GM19025 (cell line): ENCODE measurements around the gene TMC7.
A peak's percentile ranks its signal among the peaks of the same experiment; 100 is the strongest.

Experiments
- ATAC-seq: cut with Tn5 transposase; IDR thresholded peaks from one replicate; pipeline ENCODE4 v1.9.1; 2021; ENCODE audit warnings: mild to moderate bottlenecking, low read depth, moderate library complexity; ENCODE audit not compliant: unreplicated experiment

The TMC7 gene

DNA sequence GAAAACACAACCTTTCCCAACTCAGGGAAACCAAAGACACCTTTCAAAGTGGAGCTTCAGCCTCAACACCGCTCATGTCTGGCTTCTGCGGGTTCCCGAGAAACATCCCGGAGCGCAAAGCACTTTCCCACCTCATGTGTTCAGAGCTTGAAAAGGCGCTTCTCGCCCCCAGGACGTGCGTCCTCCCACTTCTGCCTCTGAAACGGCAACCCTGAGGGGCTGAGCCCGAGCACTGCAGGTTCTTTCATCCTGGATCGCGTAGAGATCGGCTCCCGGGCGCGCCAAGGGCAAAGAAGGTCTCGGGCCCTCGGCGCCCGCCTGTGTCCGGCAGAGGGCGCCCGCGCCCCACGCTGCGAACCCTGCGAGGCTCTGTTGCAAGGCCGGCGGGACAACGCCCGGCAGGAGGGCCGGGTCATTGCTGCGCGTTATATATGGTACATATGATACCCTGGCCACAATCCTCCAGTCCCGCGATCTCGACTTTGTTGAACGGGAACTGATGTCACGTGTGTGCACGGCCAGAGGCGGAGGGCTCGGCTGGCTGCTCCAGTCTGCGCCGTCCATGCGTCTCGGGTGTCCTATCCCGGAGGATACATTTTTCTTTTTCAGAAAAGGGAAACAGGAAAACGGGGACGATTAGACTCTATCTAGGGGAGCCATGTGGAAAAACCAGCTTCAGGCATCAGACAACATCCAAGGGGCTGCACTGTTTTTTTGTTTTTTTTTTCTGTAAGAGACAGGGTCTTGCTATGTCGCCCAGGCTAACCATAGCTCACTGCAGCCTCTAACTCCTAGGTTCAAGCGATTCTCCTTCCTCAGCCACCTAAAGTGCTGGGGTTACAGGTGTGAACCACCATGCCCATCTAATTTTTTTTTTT, 102.8 kb downstream of the TMC7 start:
- ATAC-seq, result peak; percentile 72

DNA sequence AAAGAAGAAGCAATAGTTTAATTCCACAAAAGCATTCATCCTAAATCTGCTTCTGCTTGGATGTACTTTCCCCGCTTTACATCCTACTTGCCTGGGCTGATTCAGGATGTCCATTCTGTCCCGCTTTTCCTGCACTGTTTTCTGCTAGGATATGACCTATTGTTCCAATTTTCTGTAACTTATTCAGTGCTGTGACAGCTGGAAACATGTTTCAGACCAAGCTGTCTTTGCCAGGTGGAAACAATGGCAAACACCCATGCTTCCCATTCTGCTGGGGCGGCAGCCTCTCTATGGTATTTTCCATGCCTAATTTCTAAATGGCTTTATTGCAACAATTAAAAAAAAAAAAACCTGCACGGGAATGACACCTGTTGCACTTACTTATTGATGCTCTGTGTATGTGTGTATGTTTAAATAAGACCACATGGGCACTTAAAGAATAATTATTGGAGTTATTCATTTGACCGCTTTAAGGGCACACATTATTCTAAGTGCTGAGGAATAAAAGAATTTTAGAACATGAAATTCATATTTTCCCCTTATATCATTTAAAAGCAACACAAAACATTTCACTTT, 104.7 kb downstream of the TMC7 start:
- no peak for ATAC-seq

DNA sequence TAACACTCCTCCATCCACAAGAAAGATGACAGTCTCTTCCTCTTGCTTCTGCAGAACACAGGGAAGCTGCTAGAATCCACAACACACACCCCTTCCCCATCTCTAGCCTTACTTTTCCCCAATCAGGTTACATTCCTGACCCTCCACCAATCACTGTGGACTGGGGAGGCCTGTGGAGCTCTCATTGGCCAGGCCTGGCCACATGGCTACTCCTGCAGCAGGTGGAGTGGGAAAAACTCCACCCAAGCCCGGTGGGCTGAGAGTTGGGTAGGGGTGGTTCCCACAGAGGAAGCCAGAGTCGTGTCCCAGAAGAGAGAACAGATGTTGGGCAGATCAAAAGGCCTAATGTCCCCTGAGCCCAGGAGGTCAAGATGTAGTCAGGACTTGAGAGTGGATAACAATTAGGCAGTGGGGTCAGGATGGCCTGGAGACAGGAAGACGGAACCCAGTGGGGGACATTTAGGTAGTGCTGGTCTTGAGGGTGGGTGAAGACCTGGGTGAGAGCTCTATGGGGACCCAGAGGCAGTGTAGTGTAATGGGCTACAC, 105.7 kb downstream of the TMC7 start:
- no peak for ATAC-seq

DNA sequence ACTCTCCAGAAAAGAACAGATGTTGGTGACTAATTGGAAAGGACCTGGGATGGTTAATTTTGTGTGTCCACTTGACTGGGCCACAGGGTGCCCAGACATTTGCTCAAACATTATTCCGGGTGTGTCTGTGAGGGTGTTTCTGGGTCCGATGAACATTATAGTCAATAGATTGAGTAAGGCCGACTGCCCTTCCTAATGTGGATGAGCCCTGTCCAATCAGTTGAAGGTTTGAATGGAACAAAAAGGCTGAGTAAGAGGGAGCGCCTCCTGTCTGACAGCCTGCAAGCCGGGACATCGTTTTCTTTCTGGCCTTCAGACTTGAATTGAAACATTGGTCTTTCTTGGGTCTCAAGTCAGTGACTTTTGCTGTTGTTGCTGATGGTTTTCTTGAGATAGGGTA, 107.2 kb downstream of the TMC7 start:
- no peak for ATAC-seq

DNA sequence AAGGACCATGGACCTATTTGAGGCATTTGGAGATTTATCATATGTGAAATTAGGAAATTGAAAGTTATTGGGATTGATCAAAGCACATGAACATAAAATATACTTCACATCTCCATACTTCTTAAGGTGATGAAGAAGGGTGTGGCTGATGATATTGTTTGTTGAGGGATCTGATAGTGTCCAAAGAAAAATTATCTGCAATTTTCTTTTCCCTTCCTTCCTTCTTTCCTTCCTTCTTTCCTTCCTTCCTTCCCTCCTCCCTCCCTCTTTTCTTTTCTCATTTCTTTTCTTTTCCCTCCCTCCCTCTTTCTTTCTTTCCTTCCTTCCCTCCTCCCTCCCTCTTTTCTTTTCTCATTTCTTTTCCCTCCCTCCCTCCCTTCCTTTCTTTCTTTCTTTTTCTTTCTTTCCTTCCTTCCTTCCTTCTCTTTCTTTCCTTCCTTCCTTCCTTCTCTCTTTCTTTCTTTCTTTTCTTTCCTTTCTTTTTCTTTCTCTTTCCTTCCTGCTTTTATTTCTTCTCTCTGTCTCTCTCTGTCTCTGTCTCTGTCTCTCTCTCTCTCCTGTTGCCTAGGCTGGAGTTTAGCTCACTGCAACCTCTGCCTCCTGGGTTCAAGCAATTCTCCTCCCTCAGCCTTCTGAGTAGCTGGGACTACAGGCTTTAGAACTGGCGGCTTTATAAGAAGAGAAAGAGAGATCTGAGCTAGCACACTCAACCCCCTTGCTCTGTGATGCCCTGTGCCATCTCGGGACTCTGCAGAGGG, 109.1 kb downstream of the TMC7 start:
- ATAC-seq, result no peak

DNA sequence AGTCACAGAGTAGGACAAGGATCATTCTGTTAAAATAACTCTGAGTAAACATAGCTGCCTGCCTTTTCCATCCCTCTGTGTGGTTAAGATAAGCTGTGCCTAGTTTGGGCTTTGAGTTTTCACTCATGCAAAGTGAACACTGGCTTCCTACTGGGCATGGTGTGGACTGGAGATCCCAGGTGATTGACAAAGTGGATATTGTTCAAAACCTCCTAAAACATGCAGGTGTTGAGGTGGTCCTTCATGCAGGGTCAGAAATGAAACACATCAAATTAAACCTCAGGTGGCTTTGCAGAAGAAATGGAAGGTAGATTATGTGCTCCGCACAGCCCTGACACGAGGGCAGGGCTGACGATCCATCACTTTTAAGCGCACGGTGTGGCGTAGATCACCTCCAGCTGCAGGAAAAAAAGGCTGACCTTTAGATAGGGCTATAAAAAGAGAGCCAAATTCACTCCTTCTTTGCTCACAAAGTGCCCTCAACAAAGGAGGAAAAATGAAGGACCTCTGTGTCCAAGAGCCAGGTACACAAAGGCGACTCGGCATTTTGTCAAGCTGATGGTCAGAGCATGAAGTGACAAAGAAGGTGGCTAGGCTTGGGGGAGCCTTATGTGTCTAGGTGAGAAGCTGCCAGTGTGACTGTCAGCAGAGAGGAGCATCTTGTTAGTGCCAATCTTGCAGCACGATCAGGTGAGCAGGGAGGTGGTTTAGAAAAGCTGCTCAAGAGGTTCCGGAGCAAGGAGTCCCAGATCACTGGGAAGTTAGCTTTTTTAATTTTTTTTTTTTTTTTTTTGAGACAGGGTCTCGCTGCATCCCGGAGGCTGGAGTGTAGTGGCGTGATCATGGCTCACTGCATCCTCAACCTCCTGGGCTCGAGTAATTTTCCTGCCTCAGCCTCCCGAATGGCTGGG, 110.2 kb downstream of the TMC7 start:
- no peak for ATAC-seq

DNA sequence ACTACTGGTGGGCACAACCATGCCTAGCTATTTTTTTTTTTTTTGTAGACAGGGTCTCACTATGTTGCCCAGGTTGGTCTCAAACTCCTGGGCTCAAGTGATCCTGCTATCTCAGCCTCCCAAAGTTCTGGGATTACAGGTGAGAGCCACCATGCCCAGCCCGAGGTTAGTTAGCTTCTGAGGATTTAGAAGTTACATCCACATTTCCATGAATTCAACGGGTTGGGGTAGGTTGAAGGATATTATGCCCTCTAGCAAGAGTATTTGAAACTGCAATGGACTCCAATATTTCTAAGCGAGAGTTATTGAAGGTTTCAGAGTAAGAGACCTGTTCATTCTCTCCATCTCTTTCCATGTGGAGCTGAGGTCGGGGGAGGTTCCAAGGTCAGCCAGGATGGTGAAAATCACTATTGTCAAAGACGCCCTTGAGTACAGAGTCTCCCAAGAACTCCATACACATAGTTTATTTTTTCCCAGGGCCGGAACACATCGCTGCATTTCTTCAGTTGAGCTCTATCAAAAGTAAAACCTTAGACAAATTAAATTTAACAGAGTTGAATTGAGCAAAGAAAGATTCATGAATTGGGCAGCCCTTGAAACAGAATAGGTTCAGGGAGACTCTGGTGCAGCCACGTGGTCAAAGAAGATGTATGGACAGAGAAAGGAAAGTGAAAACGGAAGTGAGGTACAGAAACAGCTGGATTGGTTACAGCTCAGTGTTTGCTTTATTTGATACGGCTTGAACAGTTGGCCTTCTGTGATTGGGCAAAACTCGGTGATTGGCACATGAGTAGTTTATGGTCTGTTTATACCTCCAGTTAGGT, 111.0 kb downstream of the TMC7 start:
- ATAC-seq, result no peak

DNA sequence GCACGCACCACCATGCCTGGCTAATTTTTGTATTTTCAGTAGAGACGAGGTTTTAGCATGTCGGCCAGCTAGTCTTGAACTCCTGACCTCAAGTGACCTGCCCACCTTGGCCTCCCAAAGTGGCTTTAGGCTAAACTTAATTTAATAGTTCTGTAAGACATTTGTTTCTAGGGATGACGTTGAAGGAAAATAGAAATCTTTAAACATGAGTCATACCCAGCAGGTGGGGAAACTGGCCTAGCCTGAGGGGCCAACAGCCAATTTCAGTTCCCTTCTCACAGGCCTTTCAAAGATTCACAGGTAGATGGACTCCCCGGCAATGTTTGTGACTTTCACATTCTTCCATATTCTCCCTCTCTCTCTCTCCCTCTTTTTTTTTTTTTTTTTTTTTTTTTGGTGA, 111.9 kb downstream of the TMC7 start:
- ATAC-seq, result no peak

DNA sequence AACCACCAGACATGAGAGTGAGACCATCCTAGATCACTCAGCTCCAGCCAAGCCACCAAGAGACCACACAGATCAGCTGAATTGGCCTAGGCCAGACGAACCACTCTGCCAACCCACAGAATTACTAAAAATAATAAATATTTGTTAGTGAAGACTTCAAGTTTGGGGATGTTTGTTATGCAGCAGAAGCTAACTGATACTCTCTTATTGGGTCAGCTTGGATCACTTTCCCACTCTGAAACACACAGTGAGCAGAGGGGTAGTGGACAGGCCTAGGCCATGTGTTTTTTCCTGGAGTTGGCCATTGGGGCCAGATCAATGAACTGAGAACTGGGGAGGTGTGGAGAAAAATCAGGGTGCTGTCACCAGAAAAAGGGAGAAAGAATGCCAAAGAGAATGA, 114.4 kb downstream of the TMC7 start:
- no peak for ATAC-seq

DNA sequence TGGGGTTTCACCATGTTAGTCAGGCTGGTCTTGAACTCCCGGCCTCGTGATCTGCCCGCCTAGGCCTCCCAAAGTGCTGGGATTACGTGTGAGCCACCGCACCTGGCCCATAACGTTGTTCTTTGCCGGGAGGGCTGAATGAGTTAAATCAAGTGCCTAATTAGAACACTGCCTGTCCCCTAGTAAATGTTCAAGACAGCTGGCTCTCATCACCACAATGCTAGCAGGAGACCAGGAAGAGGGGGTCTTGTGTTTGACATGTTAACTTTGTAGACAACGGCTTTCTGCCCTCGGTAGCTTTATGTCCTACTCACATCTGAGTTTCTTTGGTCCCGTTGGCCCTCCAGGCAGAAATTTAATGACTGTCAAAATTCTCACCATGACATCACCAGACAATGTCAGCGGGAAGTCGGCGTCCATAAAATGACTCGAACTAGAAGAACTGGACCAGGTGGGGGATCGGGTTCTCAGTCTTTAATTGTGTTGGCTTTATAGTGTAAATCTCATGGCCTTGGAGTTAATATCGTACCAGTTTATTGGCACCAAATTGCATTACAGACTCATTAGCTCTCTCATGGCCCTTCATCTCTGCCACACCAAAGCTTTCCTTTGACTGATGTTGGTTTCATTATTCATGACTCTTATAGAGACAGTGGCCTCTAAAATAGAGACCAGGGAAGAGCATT, 118.6 kb downstream of the TMC7 start:
- no peak for ATAC-seq

DNA sequence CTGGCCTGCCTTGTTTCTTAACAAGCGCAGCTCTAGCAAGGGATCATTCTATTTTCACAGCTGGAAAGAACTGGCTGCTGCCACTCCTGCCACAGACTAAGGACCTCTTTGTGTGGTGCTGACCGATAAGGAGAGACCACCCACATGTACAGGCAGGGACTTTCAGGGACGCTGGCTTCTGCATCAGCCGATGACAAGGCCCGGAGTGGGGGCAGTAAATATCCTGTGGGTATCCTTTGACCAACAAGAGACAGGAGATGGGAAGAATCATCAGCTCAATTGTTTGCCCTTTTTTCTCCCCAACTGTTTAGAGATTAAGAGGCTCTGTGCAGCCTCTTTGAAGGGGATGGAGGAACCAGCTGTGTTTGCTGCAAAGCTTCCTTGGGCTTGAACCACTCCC, 120.9 kb downstream of the TMC7 start:
- no peak for ATAC-seq

DNA sequence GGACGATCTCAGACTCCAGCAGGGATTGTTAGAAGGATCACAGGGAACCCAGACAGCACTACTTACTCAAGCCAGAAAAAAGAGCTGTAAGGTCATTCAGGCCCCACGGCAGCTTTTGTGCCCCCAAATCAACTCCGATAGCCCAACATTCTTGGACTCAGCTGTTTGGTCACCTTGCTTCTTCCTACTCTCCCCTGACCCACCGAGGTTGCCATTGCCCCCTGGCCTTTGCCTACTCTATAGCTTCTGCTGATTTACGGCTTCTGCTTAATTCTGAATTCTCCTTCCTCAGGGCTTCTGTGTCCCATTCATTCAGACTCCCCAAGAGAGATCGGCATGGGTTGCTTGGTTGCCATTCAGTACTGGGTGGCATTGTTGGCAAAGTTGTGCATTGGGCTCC, 121.4 kb downstream of the TMC7 start:
- ATAC-seq, result no peak

DNA sequence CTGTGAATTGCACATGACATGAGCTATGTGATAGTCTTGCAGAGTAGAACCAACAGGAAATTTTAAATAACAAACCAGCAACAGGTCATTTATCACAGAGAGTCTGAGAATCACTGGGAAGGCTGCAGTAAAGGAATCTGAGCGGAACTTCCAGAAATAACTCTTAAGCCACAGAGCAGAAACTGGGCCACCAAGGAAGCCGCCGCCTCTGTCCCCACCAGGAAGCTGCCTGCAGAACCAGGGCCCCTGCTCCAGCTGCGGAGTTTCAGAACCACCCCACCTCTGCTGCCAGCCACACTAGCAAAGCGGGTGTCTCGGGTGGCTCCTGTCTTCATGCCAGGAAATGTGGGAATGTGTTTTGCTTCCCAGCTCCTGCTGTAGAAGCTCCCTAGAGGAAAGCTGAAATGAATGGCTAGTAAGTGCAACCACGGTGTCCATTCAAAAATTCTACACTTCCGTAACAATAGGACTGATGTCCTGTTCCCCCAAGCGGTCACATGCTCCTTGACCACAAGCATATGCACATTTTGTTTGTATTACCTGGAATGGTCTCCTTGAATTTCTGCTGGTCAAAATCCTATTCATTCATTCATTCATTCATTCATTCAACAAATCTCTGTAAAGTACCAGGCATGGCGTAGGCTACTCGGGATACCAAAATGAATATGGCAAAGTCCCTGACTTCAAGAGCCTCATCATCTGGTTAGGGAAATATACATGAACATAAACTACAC, 122.3 kb downstream of the TMC7 start:
- no peak for ATAC-seq

DNA sequence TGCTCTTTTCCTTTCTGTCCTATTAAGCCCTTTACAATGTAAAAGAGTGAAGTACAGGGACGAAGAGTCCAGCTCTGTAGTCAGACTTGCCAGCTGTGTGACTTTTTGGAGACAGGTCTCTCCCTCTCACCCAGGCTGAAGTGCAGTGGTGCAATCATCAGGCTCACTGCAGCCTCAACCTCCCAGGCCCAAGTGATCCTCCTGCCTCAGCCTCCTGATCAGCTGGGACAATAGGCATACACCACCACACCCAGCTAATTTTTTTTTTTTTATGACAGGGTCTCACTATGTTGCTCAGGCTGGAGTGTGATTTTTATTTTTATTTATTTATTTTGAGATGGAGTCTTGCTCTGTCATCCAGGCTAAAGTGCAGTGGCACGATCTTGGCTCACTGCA, 122.9 kb downstream of the TMC7 start:
- ATAC-seq, result no peak

DNA sequence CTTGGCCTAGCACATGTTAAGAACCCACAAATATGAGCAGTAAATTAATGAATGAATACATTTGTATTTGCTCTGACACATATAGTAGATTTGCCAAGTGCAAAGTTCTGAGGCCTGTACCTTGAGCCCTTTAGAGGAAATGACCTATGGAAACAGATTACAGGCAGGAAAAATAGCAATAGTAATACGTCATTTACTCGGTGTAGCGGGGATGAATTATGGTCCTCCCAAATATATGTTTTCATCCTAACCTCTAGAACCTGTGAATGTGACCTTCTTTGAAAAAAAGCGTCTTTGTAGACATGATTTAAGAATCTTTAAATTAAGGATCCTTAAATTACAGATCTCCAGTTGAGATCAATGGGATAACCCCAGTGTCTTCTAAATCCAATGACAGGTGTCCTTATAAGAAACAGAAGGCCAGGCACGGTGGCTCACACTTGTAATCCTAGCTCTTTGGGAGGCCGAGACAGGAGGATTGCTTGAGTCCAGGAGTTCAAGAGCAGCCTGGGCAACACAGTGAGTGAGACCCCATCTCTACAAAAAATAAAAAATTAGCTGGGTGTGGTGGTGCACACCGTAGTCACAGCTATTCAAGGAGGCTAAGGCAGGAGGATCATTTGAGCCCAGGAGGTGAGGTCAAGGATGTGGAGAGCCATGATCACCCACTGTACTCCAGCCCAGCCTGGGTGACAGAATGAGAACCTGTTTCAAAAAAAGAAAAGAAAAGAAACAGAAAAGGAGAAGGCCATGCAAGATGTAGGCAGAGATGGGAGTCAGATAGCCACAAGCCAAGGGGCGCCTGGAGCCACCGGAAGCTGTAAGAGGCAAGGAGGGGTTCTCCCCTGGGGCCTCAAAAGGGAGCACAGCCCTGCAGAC, 124.9 kb downstream of the TMC7 start:
- no peak for ATAC-seq

DNA sequence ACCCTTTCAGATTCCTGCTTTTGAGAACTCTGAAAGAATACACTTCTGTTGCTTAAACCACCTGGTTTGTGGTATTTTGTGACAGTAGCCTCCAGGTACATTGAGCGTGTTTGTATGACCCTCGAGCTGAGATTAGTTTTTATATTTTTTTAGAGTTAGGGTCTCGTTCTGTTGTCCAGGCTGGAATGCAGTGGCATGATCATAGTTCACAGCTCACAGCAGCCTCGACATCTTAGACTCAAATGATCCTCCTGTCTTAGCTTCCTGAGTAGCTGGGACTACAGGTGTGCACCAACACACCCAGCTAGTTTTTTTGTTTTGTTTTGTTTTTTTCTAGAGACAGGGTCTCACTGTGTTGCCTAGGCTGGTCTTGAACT, 125.5 kb downstream of the TMC7 start:
- ATAC-seq, result no peak
